OCI-LY7 (cell line): Measurements from ENCODE around the gene TTC33.
"Not testable (repeated sequence)": the region's sequence is repeated elsewhere in the genome, so short reads cannot be mapped to it uniquely, and the experiment has no call there.

Source experiments
- CTCF ChIP-seq: fragments of 200-600 bp; sonication (generic); conservative IDR thresholded peaks from 2 replicates; pipeline ENCODE4 v1.5.1; 2014; ENCODE audit warnings: mild to moderate bottlenecking, antibody characterized with exemption, low read length, moderate library complexity, mixed read lengths
- EZH2phosphoT487 ChIP-seq: fragments of 200-600 bp; sonication (generic); IDR thresholded peaks from 2 replicates; pipeline ENCODE4 v1.6.1; 2018; ENCODE audit warnings: low read depth, borderline replicate concordance, mild to moderate bottlenecking, mixed run types, antibody characterized with exemption, low read length, moderate library complexity, mixed read lengths

- TF ChIP-seq CTCF, EZH2phosphoT487: not testable (repeated sequence)
Measured at GRCh38 chr5:40794340-40794739, 38.6 kb upstream of the TTC33 start.
